PC-9 (cell line): ENCODE measurements around the gene COL15A1. TPM values are rescaled to one million over a fixed set of nuclear protein-coding genes. Genes with fewer than 3 reads are reported as not detected.
"Not testable (repeated sequence)": the region's sequence is repeated elsewhere in the genome, so short reads cannot be mapped to it uniquely, and the experiment has no call there.

Experiments
- BruUV-seq: library from RNA; stranded (reverse); fragments of 400-500 nt; replicated peaks from 2 replicates; lab custom pipeline; 2021; lab: Mats Ljungman, UMichigan
- CTCF ChIA-PET: fragments of 300-600 bp; sonication (Branson Sonifier 250); formaldehyde crosslinking; loops from one replicate; lab custom pipeline; 2022; ENCODE audit warnings: antibody characterized with exemption; lab: Charles Lee
- POLR2A ChIA-PET: fragments of 300-600 bp; sonication (Branson Sonifier 250); formaldehyde crosslinking; loops from one replicate; lab custom pipeline; 2022; ENCODE audit warnings: antibody characterized with exemption; ENCODE audit not compliant: unreplicated experiment; lab: Charles Lee
- DNase-seq, 2 experiments: peaks; one replicate each; pipeline versions ENCODE4 v3.0.0 to v3.0.0-alpha.2; 2015 to 2022; ENCODE audit warnings: mixed read lengths in 1 of 2
- H2AFZ ChIP-seq: fragments of 200-600 bp; sonication (generic); 2 replicates; pipeline ENCODE4 v1.8.1; 2017; ENCODE audit warnings: antibody characterized with exemption
- H3F3A ChIP-seq: fragments of 200-600 bp; sonication (generic); 2 replicates; pipeline ENCODE4 v1.8.1; 2017; ENCODE audit warnings: antibody characterized with exemption, mild to moderate bottlenecking, low read depth; ENCODE audit not compliant: insufficient read depth
- H3K27ac ChIP-seq: fragments of 200-600 bp; sonication (generic); 2 replicates; pipeline ENCODE4 v1.6.1; 2016; ENCODE audit warnings: mixed run types
- H3K27me3 ChIP-seq: fragments of 200-600 bp; sonication (generic); 2 replicates; pipeline ENCODE4 v1.6.1; 2016; ENCODE audit warnings: low read depth, mixed run types; ENCODE audit not compliant: insufficient read depth
- H3K36me3 ChIP-seq: fragments of 200-600 bp; sonication (generic); 2 replicates; pipeline ENCODE4 v1.6.1; 2016; ENCODE audit warnings: low read depth, mixed run types
- H3K4me1 ChIP-seq: fragments of 200-600 bp; sonication (generic); replicated peaks from 2 replicates; pipeline ENCODE4 v1.6.1; 2016; ENCODE audit warnings: mixed run types; ENCODE audit not compliant: insufficient read depth
- H3K4me2 ChIP-seq: fragments of 200-600 bp; sonication (generic); 2 replicates; pipeline ENCODE4 v1.6.1; 2017; ENCODE audit warnings: mixed run types
- H3K4me3 ChIP-seq: fragments of 200-600 bp; sonication (generic); 2 replicates; pipeline ENCODE4 v1.6.1; 2016; ENCODE audit warnings: mixed run types
- H3K79me2 ChIP-seq: fragments of 200-600 bp; sonication (generic); 2 replicates; pipeline ENCODE4 v1.6.1; 2017; ENCODE audit warnings: low read depth, mixed run types
- H3K9me2 ChIP-seq: fragments of 200-600 bp; sonication (generic); 2 replicates; pipeline ENCODE4 v1.8.1; 2017; ENCODE audit warnings: mild to moderate bottlenecking; ENCODE audit not compliant: insufficient read depth
- H3K9me3 ChIP-seq: fragments of 200-600 bp; sonication (generic); 2 replicates; pipeline ENCODE4 v1.8.1; 2016; ENCODE audit warnings: low read depth; ENCODE audit not compliant: insufficient read depth
- H4K20me1 ChIP-seq: fragments of 200-600 bp; sonication (generic); 2 replicates; pipeline ENCODE4 v1.8.1; 2017; ENCODE audit not compliant: insufficient read depth
- EZH2 ChIP-seq: fragments of 200-600 bp; sonication (generic); IDR thresholded peaks from 2 replicates; pipeline ENCODE4 v1.8.0; 2017; ENCODE audit warnings: antibody characterized with exemption, low read depth
- intact Hi-C: fragments of 100-400 bp; cut with micrococcal nuclease; formaldehyde crosslinking; loops from one replicate; pipeline ENCODE4 v1.10.0; 2022; ENCODE audit not compliant: unreplicated experiment
- total RNA-seq: library from RNA; stranded (reverse); gene quantifications from 2 replicates; pipeline ENCODE4 v1.2.3, GENCODE V29; 2021
- TF ChIP-seq, protein P1 (sequence below): fragments of 200-600 bp; sonication (generic); conservative IDR thresholded peaks from 2 replicates; pipeline ENCODE4 v1.6.1; 2017; ENCODE audit warnings: mixed run types, antibody characterized with exemption, mild to moderate bottlenecking, moderate library complexity

Gene COL15A1
- total RNA-seq, 1 experiment from 2014 or later = not detected

DNA sequence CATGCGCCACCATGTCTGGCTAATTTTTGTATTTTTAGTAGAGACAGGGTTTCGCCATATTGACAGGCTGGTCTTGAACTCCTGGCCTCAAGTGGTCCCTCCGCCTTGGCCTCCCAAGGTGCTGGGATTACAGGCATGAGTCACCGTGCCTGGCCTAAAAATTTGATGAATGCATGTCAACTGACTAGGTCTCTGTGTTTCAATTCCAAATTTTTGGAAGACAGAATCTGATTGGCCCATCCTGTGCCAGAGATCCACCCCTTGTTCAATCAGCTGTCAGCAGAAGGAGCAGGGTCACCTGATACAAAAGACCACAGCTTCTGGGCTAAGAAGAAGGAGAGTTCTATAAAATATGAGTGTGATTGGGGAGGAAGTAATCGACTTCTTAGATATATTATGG, 43.5 kb upstream of the COL15A1 start:
- intact Hi-C loops = no loop called here
- Histone ChIP-seq H3K4me1 (no peaks in the 10 kb centered on the region), H3F3A (no peaks in the 10 kb centered on the region), H3K27me3 (peaks cover 45% of the 10 kb centered on the region), H3K9me2 (no peaks in the 10 kb centered on the region), H3K4me3 (no peak overlapping the region), H3K4me2 (no peak overlapping the region), H3K79me2 (no peaks in the 10 kb centered on the region), H3K9me3 (no peaks in the 10 kb centered on the region), H4K20me1 (no peaks in the 10 kb centered on the region), H3K36me3 (no peaks in the 10 kb centered on the region), H3K27ac (no peak overlapping the region), H2AFZ (no peak overlapping the region)
- DNase-seq = no peak
- CTCF ChIA-PET = no interaction called here
- POLR2A ChIA-PET = no interaction called here
- TF ChIP-seq, protein P1, sequence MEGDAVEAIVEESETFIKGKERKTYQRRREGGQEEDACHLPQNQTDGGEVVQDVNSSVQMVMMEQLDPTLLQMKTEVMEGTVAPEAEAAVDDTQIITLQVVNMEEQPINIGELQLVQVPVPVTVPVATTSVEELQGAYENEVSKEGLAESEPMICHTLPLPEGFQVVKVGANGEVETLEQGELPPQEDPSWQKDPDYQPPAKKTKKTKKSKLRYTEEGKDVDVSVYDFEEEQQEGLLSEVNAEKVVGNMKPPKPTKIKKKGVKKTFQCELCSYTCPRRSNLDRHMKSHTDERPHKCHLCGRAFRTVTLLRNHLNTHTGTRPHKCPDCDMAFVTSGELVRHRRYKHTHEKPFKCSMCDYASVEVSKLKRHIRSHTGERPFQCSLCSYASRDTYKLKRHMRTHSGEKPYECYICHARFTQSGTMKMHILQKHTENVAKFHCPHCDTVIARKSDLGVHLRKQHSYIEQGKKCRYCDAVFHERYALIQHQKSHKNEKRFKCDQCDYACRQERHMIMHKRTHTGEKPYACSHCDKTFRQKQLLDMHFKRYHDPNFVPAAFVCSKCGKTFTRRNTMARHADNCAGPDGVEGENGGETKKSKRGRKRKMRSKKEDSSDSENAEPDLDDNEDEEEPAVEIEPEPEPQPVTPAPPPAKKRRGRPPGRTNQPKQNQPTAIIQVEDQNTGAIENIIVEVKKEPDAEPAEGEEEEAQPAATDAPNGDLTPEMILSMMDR = no peak
- no peak for TF ChIP-seq EZH2
- BruUV-seq = no TSS peak

DNA sequence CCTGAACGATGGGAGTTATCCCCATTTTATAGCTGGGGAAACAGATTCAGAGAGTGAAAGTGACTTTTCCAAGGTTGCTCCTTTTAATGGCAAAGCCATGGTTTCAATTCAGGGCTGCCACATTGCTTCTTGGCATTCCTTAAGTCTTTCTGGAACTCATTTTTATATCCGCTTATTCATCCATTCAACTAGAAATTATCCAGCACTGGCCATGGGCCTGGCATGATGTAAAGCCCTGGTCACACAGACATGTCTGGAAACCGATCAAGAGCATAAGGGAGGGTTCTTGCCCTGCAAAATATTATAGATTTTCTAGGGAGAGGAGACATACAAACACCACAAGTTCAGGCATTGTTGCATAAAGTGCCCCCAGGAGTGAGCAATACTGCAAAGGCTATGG, 43.0 kb upstream of the COL15A1 start:
- intact Hi-C loops = no loop called here
- no peaks in the 10 kb centered on the region for H4K20me1 ChIP-seq
- no peaks in the 10 kb centered on the region for H3K79me2 ChIP-seq
- no peaks in the 10 kb centered on the region for H3F3A ChIP-seq
- TF ChIP-seq EZH2 = no peak
- TF ChIP-seq, protein P1 = no peak
- CTCF ChIA-PET = no interaction called here
- H3K9me3 ChIP-seq = no peaks in the 10 kb centered on the region
- no peaks in the 10 kb centered on the region for H3K9me2 ChIP-seq
- POLR2A ChIA-PET = interaction anchor here (0.6 kb wide), 1 partner anchor 248 kb away, joined by 6 read pairs; no protein-coding TSS in a partner anchor
- H3K36me3 ChIP-seq = no peaks in the 10 kb centered on the region
- no peak overlapping the region for H2AFZ ChIP-seq
- H3K27me3 ChIP-seq = peaks cover 41% of the 10 kb centered on the region
- no peak overlapping the region for H3K27ac ChIP-seq
- no peaks in the 10 kb centered on the region for H3K4me1 ChIP-seq
- no peak for DNase-seq
- H3K4me3 ChIP-seq = no peak overlapping the region
- no peak overlapping the region for H3K4me2 ChIP-seq
- BruUV-seq = no TSS peak

DNA sequence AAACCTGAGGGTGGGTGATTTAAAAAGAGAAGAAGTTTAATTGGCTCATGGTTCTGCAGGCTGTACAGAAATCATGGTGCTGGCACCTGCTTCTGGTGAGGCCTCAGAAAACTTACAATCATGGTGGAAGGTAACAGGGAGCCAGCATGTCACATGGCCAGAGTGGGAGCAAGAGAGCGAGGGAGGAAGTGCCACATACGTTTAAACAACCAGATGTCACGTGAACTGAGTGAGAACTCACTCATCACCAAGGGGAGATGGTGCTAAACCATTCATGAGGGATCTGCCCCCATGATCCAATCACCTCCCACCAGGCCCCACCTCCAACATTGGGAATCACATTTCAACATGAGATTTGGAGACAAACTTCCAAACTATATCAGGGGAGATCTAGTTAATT, 41.9 kb upstream of the COL15A1 start:
- H3K9me3 ChIP-seq, H2AFZ ChIP-seq, BruUV-seq, H3K79me2 ChIP-seq, POLR2A ChIA-PET, H3K4me1 ChIP-seq, H3K9me2 ChIP-seq, H3K4me3 ChIP-seq, DNase-seq, H3K4me2 ChIP-seq, H3F3A ChIP-seq, intact Hi-C loops, CTCF ChIA-PET, H3K36me3 ChIP-seq, H4K20me1 ChIP-seq, H3K27ac ChIP-seq: not testable (repeated sequence)
- H3K27me3 ChIP-seq = peaks cover 29% of the 10 kb centered on the region

DNA sequence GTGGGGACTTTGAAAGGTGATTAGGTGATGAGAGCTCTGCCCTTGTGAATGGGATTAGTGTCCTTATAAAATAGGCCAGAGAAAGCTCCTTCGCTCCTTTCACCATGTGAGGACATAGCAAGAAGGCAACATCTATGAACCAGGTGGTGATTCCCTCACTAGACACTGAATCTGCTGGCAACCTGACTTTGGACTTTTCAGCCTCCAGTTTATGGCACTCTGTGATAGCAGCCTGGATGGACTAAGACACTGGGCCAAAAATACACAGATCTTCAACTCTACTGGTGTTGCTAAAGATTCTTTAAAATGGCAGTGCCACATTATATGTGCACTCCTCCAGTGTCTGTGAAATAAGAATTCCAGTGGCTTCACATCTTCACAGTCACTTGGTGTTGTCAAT, 41.2 kb upstream of the COL15A1 start:
- Histone ChIP-seq H3K9me2 (no peaks in the 10 kb centered on the region), H2AFZ (no peak overlapping the region), H3K36me3 (no peaks in the 10 kb centered on the region), H4K20me1 (no peaks in the 10 kb centered on the region), H3K4me2 (no peak overlapping the region), H3F3A (no peaks in the 10 kb centered on the region), H3K9me3 (no peaks in the 10 kb centered on the region), H3K27me3 (peaks cover 23% of the 10 kb centered on the region), H3K4me3 (no peak overlapping the region), H3K27ac (no peak overlapping the region), H3K4me1 (no peaks in the 10 kb centered on the region), H3K79me2 (no peaks in the 10 kb centered on the region)
- no TSS peak for BruUV-seq
- ChIA-PET CTCF (no interaction called here), POLR2A (no interaction called here)
- TF ChIP-seq EZH2 = no peak
- TF ChIP-seq, protein P1 = no peak
- no peak for DNase-seq
- intact Hi-C loops = no loop called here
